ENCODE results near the gene ZNF32. TPM values are rescaled to one million over a fixed set of nuclear protein-coding genes. Genes with fewer than 3 reads are reported as not detected.

The ZNF32 gene
- total and polyA plus RNA-seq, 2 of the 4 experiments (the other 2 are of a cell fraction): 30.1 to 31.2 TPM

DNA sequence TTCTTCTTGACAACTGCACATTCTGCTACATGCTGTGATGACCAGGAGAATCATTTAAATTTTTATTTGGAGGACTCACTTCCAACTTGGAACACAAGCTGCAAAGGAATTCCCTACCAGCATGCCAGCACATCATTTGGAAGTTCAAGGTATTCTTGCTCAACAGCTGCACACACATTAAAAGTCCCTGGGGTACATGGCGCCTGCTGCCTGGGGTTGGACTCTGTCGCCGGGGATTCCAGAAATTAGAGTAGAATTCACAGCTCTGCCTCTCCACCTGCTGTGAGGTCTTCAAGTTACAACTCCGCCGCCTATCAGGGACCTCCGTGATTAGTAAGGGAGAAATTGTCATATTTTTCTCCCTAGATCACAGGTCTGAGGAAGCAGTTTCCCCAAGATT is 1.1 kb downstream of the ZNF32 start:
- TF ChIP-seq POLR2A (IDR thresholded peaks at IDR 0.05; ENCODE audit: low read depth, low read length) (no peak), CEBPB (IDR thresholded peaks at IDR 0.05; ENCODE audit: low read depth, low read length) (no peak), SMC3 (IDR thresholded peaks at IDR 0.05; ENCODE audit: low read depth, low read length) (no peak), FOS (IDR thresholded peaks at IDR 0.05; ENCODE audit: low read depth, low read length) (no peak), MAZ (IDR thresholded peaks at IDR 0.05; ENCODE audit: borderline replicate concordance, low read depth, low read length) (no peak), BHLHE40 (IDR thresholded peaks at IDR 0.05; ENCODE audit: low read depth, low read length) (no peak), NFE2L2 (IDR thresholded peaks at IDR 0.05; ENCODE audit: low read depth, low read length) (no peak), RAD21 (IDR thresholded peaks at IDR 0.05; ENCODE audit: low read length) (no peak)
- TF ChIP-seq, protein P1, sequence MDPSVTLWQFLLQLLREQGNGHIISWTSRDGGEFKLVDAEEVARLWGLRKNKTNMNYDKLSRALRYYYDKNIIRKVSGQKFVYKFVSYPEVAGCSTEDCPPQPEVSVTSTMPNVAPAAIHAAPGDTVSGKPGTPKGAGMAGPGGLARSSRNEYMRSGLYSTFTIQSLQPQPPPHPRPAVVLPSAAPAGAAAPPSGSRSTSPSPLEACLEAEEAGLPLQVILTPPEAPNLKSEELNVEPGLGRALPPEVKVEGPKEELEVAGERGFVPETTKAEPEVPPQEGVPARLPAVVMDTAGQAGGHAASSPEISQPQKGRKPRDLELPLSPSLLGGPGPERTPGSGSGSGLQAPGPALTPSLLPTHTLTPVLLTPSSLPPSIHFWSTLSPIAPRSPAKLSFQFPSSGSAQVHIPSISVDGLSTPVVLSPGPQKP (IDR thresholded peaks at IDR 0.05; ENCODE audit: borderline replicate concordance, low read depth, low read length): no peak
- TF ChIP-seq, protein P2, sequence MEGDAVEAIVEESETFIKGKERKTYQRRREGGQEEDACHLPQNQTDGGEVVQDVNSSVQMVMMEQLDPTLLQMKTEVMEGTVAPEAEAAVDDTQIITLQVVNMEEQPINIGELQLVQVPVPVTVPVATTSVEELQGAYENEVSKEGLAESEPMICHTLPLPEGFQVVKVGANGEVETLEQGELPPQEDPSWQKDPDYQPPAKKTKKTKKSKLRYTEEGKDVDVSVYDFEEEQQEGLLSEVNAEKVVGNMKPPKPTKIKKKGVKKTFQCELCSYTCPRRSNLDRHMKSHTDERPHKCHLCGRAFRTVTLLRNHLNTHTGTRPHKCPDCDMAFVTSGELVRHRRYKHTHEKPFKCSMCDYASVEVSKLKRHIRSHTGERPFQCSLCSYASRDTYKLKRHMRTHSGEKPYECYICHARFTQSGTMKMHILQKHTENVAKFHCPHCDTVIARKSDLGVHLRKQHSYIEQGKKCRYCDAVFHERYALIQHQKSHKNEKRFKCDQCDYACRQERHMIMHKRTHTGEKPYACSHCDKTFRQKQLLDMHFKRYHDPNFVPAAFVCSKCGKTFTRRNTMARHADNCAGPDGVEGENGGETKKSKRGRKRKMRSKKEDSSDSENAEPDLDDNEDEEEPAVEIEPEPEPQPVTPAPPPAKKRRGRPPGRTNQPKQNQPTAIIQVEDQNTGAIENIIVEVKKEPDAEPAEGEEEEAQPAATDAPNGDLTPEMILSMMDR (conservative IDR thresholded peaks at IDR 0.05; ENCODE audit: low read depth, low read length): no peak
- no peak overlapping the region for H2BK5ac ChIP-seq (ENCODE audit: low read depth, low read length, poor library complexity, severe bottlenecking)
- H2AFZ ChIP-seq (replicated peaks; ENCODE audit: low read length, poor library complexity): no peak overlapping the region
- peaks cover 18% of the 10 kb centered on the region for H3K36me3 ChIP-seq (ENCODE audit: control insufficient read depth, insufficient read depth, low read length)
- no CpG with 5 or more reads among the region's 6 CpGs for WGBS, 2 experiments (ENCODE audit: extremely low coverage in 2 of 2, insufficient read length in 1 of 2)
- no peak overlapping the region for H2BK120ac ChIP-seq (ENCODE audit: low read depth, low read length)
- no peak for ATAC-seq (ENCODE audit: low read depth)
- peaks cover 3% of the 10 kb centered on the region; the same call in 1 of the 2 replicates for H3K4me1 ChIP-seq (ENCODE audit: control insufficient read depth, insufficient read depth, low read length)
- no peak overlapping the region for H3K56ac ChIP-seq (ENCODE audit: extremely low read depth, insufficient read depth, low read length)
- no peak overlapping the region for H3K23ac ChIP-seq (ENCODE audit: low read depth, low read length)
- no peak overlapping the region for H2BK15ac ChIP-seq (ENCODE audit: low read depth, low read length)
- no peaks in the 10 kb centered on the region for H4K20me1 ChIP-seq (ENCODE audit: insufficient read depth, low read length)
- no peak overlapping the region for H2AK9ac ChIP-seq (replicated peaks; ENCODE audit: low read depth, low read length, poor library complexity)
- no peak overlapping the region for H3K18ac ChIP-seq (ENCODE audit: low read depth, low read length)
- no peak overlapping the region for H4K5ac ChIP-seq (ENCODE audit: low read depth, low read length)
- H3K79me1 ChIP-seq (ENCODE audit: low read depth in 1 of 2, low read length in 2 of 2): peaks cover 10% of the 10 kb centered on the region in 2 experiments
- no peak overlapping the region for H2BK20ac ChIP-seq (ENCODE audit: low read depth, low read length)
- no peak overlapping the region; the same call in 1 of the 2 replicates for H3K4me3 ChIP-seq (ENCODE audit: insufficient read depth, low read depth, low read length)
- no peak overlapping the region for H3K4me2 ChIP-seq (ENCODE audit: low read depth, low read length)
- no peak overlapping the region for H3K27ac ChIP-seq (ENCODE audit: insufficient read depth, low read length)
- H4K91ac ChIP-seq (ENCODE audit: insufficient read depth, low read depth, low read length): no peak overlapping the region
- H4K8ac ChIP-seq (ENCODE audit: low read depth in 2 of 2, low read length in 2 of 2): peak overlapping the region in 1 of 2 experiments; percentile 98; a peak in 1 of 4 replicates
- ChIA-PET POLR2A (ENCODE audit: unreplicated experiment) (no interaction called here), CTCF (no interaction called here)
- H3K9me3 ChIP-seq (ENCODE audit: control insufficient read depth, insufficient read depth, low read length): peaks cover 38% of the 10 kb centered on the region
- H3K27me3 ChIP-seq (ENCODE audit: control insufficient read depth, insufficient read depth, low read length): no peaks in the 10 kb centered on the region
- H3K9ac ChIP-seq (ENCODE audit: low read depth, low read length): no peak overlapping the region
- dilution Hi-C loops (cut with HindIII; ENCODE audit: low sequenced_read_pairs, unreplicated experiment): no loop called here
- in situ Hi-C loops (cut with MboI; ENCODE audit: low sequenced_read_pairs): no loop called here
- intact Hi-C loops (cut with micrococcal nuclease): no loop called here
- H3K4ac ChIP-seq (ENCODE audit: low read depth, low read length): no peak overlapping the region
- BruUV-seq (replicated peaks): no TSS peak
- no peak overlapping the region for H2AK5ac ChIP-seq (ENCODE audit: low read depth, low read length)
- DNase-seq: no peak
- no peak overlapping the region for H3K14ac ChIP-seq (replicated peaks; ENCODE audit: low read depth, low read length)
- H3K9me1 ChIP-seq (ENCODE audit: insufficient read depth, low read length): no peaks in the 10 kb centered on the region
